ENCODE measurements around the gene EXD2. TPM values are rescaled to one million over a fixed set of nuclear protein-coding genes. Genes with fewer than 3 reads are reported as not detected.

Gene EXD2
- total and polyA plus RNA-seq, 8 donors = 3.4 to 25.4 (median 9.4) TPM

DNA sequence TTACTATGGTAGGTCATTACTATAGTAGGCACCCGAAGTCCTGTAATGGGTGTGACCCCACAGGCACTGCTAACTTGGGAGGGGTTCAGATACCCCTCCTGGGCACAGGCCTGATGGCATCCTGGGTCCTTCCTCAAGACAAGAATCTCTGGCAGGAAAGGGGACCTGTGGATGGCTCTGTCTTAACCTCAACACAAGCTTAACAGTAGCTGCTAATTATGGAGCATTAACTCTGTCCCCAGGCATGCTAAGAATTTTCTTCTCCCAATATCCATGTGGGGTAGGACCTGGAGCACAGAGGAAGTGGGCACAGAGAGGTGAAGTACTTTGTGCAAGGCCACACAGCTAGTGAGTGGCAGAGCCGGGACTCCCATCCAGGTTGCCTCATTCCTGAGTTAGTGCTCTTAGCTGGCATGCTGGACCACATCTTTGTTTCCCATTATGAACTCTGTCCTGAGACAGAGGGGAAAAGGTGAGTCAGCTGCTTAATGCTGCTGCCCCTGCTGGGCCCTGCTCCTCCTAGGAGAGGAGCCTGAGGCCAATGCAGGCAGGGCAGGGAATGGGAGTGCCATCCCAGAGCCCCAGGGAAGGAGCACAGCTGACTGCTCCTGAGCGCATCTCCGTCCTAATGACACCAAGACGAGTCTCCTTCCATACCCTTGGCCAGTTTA, 100.7 kb downstream of the EXD2 start:
- TF ChIP-seq POLR2A (IDR thresholded peaks at IDR 0.05) (no peak), EP300 (IDR thresholded peaks at IDR 0.05) (no peak), POLR2AphosphoS5 (IDR thresholded peaks at IDR 0.05) (no peak)
- TF ChIP-seq, protein P1, sequence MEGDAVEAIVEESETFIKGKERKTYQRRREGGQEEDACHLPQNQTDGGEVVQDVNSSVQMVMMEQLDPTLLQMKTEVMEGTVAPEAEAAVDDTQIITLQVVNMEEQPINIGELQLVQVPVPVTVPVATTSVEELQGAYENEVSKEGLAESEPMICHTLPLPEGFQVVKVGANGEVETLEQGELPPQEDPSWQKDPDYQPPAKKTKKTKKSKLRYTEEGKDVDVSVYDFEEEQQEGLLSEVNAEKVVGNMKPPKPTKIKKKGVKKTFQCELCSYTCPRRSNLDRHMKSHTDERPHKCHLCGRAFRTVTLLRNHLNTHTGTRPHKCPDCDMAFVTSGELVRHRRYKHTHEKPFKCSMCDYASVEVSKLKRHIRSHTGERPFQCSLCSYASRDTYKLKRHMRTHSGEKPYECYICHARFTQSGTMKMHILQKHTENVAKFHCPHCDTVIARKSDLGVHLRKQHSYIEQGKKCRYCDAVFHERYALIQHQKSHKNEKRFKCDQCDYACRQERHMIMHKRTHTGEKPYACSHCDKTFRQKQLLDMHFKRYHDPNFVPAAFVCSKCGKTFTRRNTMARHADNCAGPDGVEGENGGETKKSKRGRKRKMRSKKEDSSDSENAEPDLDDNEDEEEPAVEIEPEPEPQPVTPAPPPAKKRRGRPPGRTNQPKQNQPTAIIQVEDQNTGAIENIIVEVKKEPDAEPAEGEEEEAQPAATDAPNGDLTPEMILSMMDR (IDR thresholded peaks at IDR 0.05) = no peak
- no peaks in the 10 kb centered on the region for H3K9me3 ChIP-seq
- 84 to 90% (median 87%) methylated on average over 5 of the region's 5 CpGs for WGBS, 5 donors
- H3K4me1 ChIP-seq = peaks cover 0 to 18% (median 17%) of the 10 kb centered on the region in 4 donors
- intact Hi-C loops (cut with DNase I; ENCODE audit: low total_unique reads) = no loop called here
- H3K4me3 ChIP-seq = no peak overlapping the region
- no peak for DNase-seq
- no peaks in the 10 kb centered on the region for H3K27me3 ChIP-seq
- H3K36me3 ChIP-seq = no peaks in the 10 kb centered on the region
- no peak overlapping the region for H3K27ac ChIP-seq

Small RNA genes lying within 50 kb of the gene (small RNA-seq; reads per million reads assigned to genes)
- gene RF00019 = 0 reads per million in 4 donors

Other genes starting within 250 kb of the EXD2 start
- gene ACTN1, start 212.2 kb upstream of the EXD2 start, total RNA-seq = 100 to 1,000 TPM; 191 to 504 (median 237) TPM
- 10 to 100 TPM; 25.7 to 87.7 (median 43.6) TPM for gene ACTN1, start 212.2 kb upstream of the EXD2 start, polyA plus RNA-seq
- gene DCAF5, start 38.4 kb upstream of the EXD2 start, total RNA-seq = 10 to 100 TPM; 24.3 to 80.5 (median 43.3) TPM
- gene DCAF5, start 38.4 kb upstream of the EXD2 start, polyA plus RNA-seq = 10 to 100 TPM; 13.9 to 16.2 (median 16.2) TPM
- 1 to 10 TPM in 2 of 5 donors, under 1 TPM in 2, not detected in 1; 0.58 to 2.2 (median 1.2) TPM for gene GALNT16, start 68.7 kb downstream of the EXD2 start, total RNA-seq
- 1 to 10 TPM in 2 of 3 donors, under 1 TPM in 1; 0.53 to 2.0 (median 1.6) TPM for gene GALNT16, start 68.7 kb downstream of the EXD2 start, polyA plus RNA-seq
- gene ERH, start 206.8 kb downstream of the EXD2 start, total RNA-seq = 100 to 1,000 TPM in 1 of 5 donors, 10 to 100 TPM in 4; 12.5 to 112 (median 34.6) TPM
- gene ERH, start 206.8 kb downstream of the EXD2 start, polyA plus RNA-seq = 100 to 1,000 TPM; 122 to 159 (median 128) TPM
- gene SLC39A9, start 207.2 kb downstream of the EXD2 start, total RNA-seq = 100 to 1,000 TPM in 1 of 5 donors, 10 to 100 TPM in 4; 18.8 to 121 (median 44.2) TPM
- 10 to 100 TPM; 12.1 to 17.9 (median 15.4) TPM for gene SLC39A9, start 207.2 kb downstream of the EXD2 start, polyA plus RNA-seq

Data from stomach (tissue), 9 donors.